HG03460 (cell line): Measurements from ENCODE around the gene KIF1B.
"Not testable (repeated sequence)": the region's sequence is repeated elsewhere in the genome, so short reads cannot be mapped to it uniquely, and the experiment has no call there.

Experiments used
- ATAC-seq: cut with Tn5 transposase; IDR thresholded peaks from one replicate; pipeline ENCODE4 v1.9.1; 2021; ENCODE audit not compliant: unreplicated experiment

Gene KIF1B

DNA sequence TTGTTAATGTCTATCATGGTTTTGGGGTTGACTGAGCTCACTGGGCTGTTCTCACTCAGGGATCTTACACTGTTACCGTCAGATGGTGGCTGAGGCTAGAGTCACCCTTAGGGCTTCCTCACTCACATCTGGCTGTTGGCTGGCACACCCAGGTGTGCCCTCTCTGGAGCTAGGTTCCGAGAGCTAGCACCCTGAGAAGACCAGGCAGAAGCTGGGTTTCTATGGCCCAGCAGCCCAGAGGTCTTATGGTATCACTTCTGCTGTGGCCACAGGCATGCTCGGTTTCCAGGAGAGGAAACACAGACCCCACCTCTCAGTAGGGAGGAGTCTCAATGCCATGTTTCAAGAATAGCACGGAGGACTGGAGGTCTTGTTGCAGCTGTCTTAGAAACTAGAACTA lies 20.7 kb upstream of the KIF1B start:
- ATAC-seq: no peak

DNA sequence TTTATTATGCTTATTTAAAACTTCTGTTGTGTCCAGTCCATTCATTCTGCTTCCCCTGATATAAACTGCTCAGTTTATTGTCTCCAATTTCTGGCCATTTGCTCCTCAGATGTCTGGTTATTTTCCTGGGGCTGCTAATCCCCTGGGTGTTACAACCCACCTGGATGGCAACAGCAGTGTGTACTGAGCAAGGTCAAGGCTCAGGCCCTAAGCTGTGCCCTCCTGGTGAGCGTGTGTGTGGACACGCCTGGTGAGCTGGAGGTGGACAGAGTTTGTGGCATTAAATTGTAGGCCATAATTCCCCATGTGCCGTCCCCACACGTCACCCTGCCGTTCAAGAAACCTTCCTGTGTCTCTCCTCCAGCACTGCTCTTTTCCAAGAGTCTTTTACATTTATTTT lies 18.1 kb upstream of the KIF1B start:
- ATAC-seq: no peak

DNA sequence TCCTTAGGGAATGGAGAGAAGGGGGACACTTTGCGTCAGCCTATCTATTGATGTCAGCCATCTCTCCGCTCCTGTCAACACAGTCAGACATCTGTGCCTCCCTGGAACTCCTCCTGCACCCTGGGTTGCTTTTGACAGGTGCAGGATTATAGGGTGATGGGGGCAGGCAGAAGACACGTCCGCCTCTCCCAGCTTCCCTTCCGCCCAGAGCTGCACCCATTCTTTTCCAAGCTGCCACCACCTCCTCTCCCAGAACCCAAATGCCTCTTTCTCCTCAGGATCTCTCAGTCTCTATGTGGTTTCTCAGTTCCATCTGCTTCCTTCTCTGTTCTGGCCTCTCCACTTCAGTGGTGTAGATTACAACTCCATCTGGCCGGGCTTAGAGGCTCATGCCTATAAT lies 17.1 kb upstream of the KIF1B start:
- no peak for ATAC-seq

DNA sequence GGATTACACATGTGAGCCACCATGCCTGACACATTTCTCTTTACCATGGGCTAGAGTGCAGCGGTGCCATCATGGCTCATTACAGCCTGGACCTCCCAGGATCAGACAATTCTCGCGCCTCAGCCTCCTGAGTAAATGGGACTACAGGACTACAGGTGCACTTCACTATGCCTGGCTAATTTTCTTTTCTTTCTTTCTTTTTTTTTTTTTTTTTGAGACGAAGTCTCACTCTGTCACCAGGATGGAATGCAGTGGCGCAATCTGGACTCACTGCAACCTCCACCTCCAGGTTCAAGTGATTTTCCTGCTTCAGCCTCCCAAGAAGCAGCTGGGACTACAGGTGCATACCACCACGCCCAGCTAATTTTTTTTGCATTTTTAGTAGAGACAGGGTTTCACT lies 14.8 kb upstream of the KIF1B start:
- no peak for ATAC-seq

DNA sequence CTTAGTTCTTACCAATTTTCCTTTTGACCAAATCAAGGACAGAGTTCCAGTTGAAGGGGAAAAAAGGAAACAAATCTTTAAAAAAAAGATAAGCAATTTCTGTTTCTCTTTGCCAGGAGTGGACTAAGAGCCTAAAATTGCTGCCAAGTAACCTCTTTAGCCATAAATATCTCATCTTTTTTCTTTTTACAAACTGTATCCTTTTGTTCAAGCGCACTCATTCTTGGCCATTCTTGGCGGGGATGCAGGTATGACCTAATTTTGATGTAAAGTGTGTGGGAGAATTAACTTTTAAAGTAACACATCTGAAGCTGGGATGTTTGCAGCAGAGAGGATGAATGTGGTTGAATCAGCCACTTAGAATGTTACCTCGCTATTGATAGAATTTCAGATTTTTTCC lies 13.4 kb upstream of the KIF1B start:
- no peak for ATAC-seq

DNA sequence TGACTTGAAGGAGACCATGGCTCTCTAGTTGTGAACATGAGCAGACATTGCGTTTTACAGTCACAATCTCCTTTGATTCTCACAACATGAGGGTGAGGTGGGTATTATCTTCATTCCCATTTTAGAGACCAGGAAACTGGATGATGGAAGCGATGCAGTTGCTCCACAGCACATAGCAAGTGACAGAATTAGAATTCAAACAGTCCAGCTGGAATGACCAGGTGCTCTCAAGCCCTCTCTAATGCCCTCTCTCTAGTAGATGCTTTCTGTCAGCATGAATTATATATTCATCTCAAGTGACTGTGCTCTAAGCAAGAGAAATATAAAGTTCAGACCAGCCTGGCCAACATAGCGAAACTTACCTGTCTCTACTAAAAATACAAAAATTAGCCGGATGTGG lies 9.8 kb upstream of the KIF1B start:
- no peak for ATAC-seq

DNA sequence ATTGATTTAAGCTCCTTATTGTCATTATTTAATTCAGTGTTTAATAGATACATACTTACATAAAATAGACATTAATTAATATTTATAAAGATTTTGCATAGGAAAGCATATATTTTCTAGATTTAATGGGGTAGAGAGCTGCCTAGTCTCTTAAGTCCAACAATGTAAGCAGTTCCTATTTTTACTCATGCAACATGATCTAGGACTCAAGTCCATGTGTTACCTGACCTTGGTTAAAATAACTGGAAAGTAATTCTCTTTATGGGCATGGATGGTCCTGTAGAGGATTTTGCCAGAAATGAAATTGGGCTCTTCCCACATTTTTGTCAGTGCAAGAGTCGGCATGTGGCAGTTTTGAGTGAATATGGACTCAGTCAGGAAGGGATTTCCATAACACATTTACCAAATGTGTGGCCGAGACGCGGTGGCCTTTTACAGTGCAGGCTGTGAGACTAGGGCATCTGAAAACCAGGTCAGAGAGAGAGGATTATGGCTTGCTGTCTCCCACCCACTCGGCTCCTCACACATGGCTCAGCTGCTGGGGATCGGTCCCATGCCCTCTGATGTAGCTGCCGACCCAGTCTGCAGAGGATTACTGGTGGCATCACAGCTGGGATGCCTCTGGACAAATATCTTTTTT lies 6.2 kb upstream of the KIF1B start:
- ATAC-seq: no peak

DNA sequence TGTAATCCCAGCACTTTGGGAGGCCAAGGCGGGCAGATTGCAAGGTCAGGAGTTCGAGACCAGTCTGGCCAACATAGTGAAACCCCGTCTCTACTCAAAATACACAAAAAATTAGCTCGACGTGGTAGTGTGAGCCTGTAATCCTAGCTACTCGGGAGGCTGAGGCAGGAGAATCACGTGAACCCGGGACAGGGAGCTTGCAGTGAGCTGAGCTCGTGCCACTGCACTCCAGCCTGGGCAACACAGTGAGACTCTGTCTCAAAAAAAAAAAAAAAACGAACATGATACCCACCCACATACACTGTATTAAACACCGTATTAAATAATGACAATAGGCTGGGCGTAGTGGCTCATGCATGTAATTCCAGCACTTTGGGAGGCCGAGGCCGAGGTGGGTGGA lies 5.2 kb upstream of the KIF1B start:
- ATAC-seq: not testable (repeated sequence)

DNA sequence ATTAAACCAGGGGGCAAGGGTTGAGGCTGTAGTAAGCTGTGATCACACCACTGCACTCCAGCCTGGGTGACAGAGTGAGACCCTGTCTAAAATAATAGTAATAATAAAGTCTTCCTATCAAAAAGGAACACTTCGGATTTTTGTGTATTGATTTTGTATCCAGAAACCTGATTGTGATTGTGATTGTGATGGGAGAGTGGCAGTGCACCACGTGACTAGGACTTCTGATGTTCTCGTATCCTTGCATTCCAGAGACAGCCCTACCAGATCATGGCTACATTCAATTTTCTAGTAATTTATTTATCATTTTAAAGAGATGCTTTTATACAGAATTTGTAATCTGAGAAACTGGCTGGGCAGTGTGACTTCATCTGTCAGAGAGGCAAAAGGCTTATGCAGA lies 2.6 kb upstream of the KIF1B start:
- no peak for ATAC-seq

DNA sequence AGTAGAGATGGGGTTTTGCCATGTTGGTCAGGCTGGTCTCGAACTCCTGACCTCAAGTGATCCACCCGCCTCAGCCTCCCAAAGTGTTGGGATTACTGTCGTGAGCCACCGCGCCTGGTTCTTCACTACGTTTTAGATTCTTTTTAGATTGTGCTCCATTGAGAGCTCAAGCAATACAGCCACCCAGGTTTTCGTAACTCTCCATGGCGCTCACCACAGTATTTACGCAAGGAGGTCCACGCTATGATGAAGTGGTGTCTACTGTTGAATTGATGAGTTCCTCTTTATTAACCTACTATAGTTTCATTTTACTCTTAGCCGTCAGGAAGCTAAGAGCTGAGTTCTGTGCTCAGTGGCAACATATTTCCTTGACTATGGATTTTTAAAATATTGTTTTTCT lies 1.8 kb upstream of the KIF1B start:
- ATAC-seq: no peak

DNA sequence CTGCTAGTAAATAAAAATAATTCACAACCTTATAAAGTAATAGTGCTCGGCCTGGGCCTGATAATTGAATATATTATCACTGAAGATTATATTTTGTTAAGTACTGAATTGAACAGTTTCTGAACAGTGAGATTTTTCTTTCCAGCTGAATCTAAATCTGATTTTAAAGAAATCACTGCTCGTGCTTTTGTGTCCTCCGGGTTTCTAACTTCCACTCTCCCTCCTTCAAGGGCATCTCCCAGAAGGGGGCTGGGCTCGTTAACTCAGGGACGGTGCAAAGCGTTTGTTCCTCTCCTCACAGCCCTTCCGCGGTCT lies 823 bp upstream of the KIF1B start:
- no peak for ATAC-seq

DNA sequence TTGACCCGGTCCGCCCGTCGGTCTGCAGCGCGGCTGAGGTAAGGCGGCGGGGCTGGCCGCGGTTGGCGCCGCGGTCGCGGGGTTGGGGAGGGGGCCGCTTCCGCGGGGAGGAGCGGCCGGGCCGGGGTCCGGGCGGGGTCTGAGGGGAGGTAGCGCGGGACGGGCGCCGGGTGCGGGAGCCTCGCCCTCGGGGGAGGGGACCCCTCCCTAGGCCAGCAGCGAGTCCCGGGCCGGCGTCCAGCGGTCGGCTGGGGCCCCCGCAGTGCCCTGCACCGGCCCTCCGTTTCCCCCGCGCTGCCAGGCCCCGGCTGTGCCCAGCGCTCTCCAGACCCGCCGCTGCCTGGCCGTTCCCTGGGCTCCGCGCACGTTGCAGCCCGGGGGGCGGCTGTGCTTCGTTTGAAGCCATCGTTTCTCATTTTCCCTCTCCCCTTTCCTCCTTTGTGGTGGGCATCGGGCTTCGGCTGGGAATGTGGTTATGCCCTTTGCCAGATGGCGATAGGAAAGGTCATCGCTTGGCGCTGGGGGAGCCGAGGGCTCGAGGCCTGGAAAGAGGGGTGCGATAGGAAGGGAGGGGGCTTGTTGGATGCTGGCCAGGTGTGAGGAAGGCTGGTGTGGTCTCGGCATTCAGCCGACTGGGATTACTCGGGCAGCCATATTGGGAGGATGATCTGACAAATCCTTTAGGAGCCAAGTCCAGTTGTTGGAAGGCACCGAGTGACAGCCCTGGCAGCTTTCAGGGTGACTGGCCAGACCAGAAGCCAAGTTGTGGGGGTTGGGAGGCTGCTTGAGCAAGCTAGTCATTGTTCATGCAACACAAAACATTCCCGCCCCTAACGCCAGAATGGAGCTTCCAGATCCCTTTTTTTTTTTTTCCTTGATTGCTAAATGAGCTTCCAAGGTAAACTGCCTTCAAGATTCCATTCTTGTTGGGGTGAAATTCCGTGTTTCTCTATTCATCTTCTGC lies 753 bp downstream of the KIF1B start:
- ATAC-seq: peak; percentile 8

DNA sequence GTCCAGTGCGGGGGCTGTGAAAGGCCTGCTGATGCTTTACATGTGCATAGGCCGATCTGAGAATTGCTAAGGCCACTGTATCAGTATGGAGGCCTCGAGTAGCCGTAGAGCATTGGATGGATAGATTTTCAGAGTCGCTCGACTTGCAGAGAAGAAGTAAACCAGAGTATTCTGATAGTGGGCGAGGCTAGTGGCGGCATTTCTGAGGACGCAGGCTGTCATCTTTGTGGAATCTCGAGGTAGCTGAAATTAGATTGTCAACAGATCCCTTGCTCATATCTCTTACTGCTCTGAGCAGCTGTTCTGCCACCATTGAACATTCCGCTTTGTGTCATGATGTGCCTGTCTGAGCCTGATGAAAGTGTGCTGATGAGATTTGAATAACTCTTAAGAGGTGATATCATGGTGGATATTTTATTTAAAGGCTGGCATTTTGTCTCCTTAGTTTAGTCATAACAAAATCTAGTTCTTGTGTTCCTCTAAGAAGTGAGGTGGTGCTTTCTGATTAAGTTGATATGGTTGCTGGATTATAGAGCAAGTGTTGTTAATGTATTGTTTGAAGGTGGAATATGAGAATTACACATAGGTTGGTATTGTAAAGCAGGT lies 1.5 kb downstream of the KIF1B start:
- no peak for ATAC-seq

DNA sequence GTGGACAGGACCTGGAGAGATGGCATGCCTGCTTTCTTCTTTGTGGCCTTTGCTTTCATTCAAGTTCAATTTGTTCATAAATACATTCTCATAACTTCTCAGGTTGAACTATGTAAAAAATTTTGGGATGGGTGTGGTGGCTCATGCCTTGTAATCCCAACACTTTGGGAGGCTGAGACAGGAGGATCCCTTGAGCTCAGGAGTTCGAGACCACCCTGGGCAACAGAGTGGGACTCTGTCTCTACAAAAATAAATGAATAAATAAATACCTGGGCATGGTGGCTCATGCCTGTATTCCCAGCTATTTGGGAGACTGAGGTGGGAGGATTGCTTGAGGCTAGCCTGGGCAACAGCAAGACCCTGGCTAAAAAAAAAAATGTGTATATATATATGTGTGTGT lies 2.1 kb downstream of the KIF1B start:
- ATAC-seq: no peak

DNA sequence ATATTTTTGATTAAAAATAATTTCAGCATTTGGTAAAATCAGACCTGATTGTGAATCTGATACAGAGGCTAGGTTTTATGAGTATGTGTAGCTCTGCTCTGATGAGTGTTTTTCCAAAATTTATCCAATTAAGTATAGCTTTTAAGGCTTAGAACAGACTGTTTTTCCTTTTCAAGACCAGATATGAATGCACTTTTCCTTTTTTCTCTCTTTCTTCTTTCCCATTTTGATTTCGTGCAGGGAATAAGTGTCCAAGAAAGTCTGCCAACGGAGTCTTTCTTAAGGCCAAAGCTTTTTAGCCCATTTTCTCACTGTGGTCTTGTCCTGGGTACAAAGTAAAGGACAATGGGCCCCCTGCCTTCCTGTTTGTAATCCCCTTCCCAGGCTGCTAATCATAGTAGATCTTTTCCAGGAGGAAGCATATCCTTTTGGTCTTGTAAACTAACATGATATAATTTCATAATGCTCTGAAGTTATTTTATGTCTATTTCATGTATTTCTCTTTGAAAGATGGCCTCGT lies 2.9 kb downstream of the KIF1B start:
- no peak for ATAC-seq

DNA sequence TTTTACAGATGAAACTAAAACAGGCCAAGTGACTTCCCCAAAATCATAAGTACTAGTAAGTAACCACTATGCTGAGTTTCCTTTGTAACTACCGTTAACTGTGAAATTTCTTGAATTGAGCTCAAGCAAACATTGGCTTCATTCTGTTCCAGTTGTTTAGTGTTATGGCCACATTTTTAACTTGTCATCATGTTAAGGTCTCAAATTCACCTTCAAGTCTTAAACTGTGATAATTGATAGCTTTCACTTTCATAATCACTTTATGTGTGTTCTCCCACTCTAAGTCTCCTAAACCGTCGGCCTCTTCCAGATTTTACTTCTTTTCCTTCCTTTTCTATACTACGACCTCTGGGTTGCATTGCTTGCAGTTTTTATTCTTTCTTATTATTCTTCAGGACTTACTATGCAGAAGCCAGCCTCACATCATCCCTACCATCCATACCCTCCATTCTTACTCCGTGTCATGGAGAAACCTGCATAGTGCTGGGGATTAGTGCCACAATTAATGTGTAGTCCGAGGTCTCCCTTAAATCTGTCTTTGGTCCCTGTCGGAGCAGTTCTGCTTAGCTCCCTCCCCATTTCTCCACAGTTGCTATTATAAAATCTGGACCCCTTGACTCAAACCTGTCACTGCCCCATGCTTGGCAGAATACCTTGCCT lies 5.8 kb downstream of the KIF1B start:
- ATAC-seq: no peak

DNA sequence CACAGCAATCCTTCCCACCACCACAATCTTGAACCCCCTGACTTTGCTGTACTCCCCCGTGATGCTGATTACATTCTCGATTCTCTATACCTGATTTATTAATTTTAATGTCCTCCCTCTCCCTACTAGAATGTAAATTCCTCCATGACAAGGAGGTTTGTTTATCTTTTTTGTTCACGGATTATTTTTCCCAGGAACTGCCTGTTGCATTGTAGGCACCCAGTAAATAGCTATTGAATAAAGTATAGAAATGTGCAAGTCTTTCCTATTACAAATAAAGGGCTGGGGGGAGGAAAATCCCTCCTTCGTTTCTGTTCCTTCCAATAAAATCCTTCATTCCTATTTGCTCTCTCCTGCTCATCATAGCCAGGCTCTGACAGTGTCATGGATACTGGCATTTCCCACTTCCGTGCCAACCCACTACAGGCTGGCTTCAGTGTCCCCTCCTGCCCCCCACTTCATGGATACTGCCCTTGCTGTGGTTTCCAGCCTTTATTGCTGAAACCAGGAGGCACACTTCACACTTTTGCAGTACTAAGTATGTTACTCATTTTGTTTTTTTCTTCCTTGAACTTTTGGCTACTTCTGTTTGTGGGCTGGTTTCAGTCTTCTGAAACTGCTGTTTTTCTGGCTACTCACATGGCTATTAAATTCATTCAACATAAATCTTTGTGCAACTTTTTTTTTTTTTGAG lies 7.5 kb downstream of the KIF1B start:
- no peak for ATAC-seq

DNA sequence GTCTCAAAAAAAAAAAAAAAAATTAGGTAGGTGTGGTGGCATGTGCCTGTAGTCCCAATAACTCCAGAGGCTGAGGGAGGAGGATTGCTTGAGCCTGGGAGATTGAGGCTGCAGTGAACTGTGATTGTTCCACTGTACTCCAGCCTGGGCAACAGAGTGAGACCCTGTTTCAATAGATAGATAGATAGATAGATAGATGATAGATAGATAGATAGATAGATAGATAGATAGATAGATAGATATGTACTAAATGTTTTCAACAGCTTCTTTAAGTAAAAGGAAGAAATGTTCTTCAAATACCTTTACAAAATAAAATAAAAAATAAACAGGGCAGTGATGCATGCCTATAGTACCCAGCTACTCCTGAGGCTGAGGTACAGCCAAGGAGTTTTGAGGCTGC lies 9.8 kb downstream of the KIF1B start:
- ATAC-seq: no peak

DNA sequence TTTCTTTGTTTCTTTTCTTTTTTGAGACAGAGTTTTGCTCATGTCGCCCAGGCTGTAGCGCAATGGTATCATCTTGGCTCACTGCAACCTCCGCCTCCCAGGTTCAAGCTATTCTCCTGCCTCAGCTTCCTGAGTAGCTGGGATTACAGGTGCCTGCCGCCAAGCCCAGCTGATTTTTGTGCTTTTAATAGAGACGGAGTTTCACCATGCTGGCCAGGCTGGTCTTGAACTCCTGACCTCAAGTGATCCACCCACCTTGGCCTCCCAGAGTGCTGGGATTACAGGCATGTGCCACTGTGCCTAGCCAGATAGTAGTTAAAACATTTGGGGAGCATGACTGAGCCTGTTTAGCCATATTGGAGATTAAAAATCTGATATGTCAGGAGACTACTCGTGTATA lies 10.3 kb downstream of the KIF1B start:
- ATAC-seq: not testable (repeated sequence)

DNA sequence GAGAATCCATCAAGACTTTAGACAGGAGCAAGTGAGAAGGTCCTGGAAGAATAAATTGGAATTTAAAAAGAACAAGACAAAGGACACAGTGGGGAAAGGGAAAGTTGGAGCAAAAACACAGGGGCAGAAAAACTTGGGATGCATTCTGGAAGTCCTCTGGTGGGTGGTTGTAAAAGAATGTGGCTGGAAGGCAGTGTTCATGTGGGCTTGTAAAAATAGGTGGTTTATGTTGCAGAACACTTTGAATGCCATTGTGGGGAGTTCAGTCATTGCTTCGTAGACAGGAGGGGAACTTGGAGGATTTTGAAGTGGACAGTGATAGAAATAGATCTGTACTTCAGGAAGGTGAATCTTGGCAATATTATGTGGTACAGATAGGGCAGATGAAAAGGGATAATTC lies 15.2 kb downstream of the KIF1B start:
- no peak for ATAC-seq

DNA sequence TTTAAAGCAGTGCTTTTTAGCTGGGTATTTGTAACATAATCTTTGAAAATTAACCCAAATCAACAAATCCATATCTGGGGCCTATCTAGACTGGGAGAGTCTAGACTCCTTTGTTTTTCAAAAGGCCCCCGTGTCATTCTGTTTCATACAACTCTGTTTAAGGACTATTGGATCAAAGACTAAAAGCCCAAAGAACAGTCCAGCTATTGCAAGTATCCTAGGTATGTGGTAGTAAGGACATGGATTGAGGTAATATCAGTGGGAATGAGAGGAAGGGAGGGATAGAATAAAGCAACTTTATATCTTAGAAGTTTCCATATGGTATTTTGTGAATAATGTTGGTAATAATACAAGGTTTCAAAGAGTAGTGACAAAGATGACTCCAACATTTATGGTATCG lies 18.2 kb downstream of the KIF1B start:
- ATAC-seq: no peak
